ENCODE data around the gene LPP.

- no peak for TF ChIP-seq FOXM1 (IDR thresholded peaks at IDR 0.05; ENCODE audit: borderline replicate concordance)
- no peak for TF ChIP-seq SP1 (IDR thresholded peaks at IDR 0.05)
- TF ChIP-seq TARDBP (IDR thresholded peaks at IDR 0.05) = no peak
- no peak for TF ChIP-seq ZNF384 (IDR thresholded peaks at IDR 0.05)
- TF ChIP-seq FOXK2 (IDR thresholded peaks at IDR 0.05) = no peak
- no peak for TF ChIP-seq L3MBTL2 (conservative IDR thresholded peaks at IDR 0.05)
- TF ChIP-seq FOXA1 (IDR thresholded peaks at IDR 0.05) = no peak
- TF ChIP-seq BHLHE40 (IDR thresholded peaks at IDR 0.05; ENCODE audit: borderline replicate concordance) = no peak
- TF ChIP-seq ELF4 (IDR thresholded peaks at IDR 0.05) = no peak
- TF ChIP-seq SUZ12 (IDR thresholded peaks at IDR 0.05) = no peak
- TF ChIP-seq LEF1 (IDR thresholded peaks at IDR 0.05; ENCODE audit: borderline replicate concordance) = no peak
- TF ChIP-seq NFRKB (IDR thresholded peaks at IDR 0.05) = no peak
These were observed 89.3 kb downstream of the LPP start for GRCh38 chr3:188243124-188243795.
